GM20431 (cell line): Measurements from ENCODE around the gene LYRM9.

Source experiments
- in situ Hi-C: fragments of 300-500 bp; cut with MseI, MboI; formaldehyde crosslinking; loops from one replicate; pipeline ENCODE4 v1.15.0; 2020; ENCODE audit warnings: low sequenced_read_pairs; ENCODE audit not compliant: unreplicated experiment

LYRM9 gene

GRCh38 chr17:27882162-27882840 is 10.9 kb downstream of the LYRM9 start:
- in situ Hi-C loops, result loop anchor here (5.0 to 10.0 kb wide), 2 partner anchors 80 to 118 kb away; partner anchors contain the start of gene NOS2

GRCh38 chr17:27879987-27880608 is 13.1 kb downstream of the LYRM9 start:
- in situ Hi-C loops, result loop anchor here (5.0 to 10.0 kb wide), 2 partner anchors 78 to 115 kb away; partner anchors contain the start of gene NOS2

- in situ Hi-C loops, result no loop called here
Observed at GRCh38 chr17:27878776-27879562, 14.2 kb downstream of the LYRM9 start.

GRCh38 chr17:27873746-27874145 is 19.4 kb downstream of the LYRM9 start:
- in situ Hi-C loops, result no loop called here

- in situ Hi-C loops, result no loop called here
Observed at GRCh38 chr17:27873211-27873610, 20.0 kb downstream of the LYRM9 start.

GRCh38 chr17:27872776-27873175 is 20.4 kb downstream of the LYRM9 start:
- in situ Hi-C loops, result no loop called here

DNA sequence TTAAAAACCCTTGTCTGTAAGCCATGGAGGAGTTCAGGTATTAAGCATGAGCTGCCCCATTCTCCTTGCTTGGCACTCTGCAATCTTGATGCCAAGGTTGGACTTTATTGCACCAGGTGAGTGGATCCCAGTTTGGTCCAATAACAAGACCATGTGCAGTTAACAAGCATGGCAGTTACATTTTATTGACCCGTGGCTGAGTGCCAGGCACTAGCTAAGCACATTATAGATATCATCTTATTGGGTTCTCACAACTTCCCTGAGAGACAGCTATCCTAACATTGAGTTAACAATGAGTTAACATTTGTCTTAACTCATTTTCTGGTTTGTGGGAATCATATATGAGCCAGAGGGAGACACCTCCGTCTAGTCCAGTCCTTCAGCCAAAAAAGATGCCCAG is 21.8 kb downstream of the LYRM9 start:
- in situ Hi-C loops, result no loop called here

GRCh38 chr17:27870345-27870744 is 22.8 kb downstream of the LYRM9 start:
- in situ Hi-C loops, result no loop called here

DNA sequence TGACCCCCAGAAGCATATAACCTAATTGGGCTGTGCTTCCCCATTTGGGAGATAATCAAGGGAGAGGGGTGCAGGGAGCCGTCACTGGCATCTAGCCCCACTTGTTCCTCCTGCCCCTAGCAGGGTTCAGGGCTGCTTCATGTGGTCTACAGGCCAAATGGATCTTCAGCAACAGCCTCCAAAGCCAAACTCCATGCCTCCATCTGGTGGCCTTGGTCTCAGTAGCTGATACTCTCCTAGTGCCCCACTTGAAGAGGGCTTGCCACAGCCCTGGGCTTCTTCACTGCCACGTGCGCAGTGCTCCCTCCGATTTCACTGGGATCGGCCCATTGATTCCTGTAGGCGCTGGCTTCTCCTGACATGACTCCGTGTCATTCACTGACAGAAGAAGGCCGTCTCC is 24.6 kb downstream of the LYRM9 start:
- in situ Hi-C loops, result no loop called here

DNA sequence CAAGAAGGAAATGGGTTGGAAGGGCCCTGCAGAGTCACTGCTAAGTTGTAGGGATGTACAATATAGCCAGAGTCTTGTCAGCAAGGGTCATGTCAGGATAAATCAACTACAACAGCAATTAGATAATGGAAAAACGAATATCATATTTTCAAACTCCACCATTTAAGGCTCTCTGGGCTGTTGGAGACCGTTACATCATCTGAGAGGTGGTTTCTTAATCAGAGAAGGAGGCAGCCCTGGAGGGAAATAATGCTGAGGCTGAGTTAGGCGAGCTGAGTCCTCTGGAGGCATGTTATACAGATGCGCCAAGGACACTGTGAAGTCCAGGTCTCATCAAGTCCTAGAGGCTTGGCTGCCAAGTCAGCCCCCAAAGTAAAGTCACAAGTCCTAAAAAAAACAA is 30.3 kb downstream of the LYRM9 start:
- in situ Hi-C loops, result no loop called here

GRCh38 chr17:27862004-27862403 is 31.2 kb downstream of the LYRM9 start:
- in situ Hi-C loops, result no loop called here

DNA sequence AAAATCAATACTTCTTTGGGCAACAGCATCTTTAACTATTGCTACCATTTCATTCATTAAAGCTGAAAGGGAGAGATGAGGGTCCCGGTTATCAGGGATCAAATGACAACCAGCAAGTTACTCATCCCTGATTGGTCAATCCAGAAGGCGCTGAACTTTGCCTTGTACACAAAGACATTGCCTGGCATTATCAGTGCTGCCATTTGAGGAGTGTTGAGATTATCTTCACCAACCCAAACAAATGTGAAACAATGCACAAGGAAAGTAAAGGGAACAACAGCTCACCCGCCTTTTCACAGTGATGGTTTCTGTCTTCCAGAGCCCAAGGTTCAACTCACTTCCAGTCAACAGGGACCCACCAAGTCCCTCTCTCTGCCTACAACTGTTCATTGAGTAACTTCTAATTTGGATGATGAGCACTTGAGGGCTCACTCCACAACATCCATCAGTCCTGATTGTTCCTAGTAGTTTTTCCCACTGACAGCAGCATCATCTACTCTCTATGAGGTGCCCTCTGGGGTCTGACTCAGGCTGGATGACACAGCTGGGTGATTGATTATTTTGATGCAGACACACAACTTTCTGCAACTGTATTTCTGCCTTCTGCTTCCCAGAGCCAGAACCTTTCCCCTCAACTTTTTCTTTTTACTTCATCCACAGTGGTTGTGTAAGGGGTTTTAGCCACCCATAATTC is 32.0 kb downstream of the LYRM9 start:
- in situ Hi-C loops, result no loop called here

DNA sequence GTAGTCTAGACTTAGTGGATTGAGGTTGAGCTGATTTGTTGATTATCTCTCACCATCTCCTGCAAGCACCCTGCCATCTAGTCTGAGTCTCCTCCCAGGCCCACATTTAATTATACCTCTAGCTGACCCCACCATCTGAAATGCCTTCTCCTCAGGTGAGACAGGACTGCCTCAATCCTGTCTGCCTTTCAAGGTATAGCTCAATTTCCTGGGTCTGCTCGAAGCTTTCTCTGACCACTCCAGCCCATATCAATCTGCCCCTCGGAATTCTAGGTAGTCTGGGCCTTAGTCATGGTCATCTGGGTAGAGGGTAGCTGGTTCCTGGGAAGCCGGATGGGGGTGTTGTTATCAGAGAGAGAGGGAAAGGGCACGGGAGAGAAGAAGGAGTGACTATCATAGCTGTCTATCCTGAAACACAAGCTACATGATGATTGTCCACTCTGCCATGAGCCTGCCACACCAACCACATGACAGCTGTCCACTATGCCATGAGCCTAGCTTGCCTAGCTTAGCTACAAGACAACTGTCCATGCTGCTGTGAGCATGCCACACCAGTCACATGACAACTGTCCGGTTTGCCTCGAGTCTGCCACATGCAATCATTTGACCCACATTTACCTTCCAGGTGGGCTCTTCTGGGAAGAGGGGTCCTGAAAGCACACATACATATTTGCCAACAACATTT is 34.4 kb downstream of the LYRM9 start:
- in situ Hi-C loops, result no loop called here

DNA sequence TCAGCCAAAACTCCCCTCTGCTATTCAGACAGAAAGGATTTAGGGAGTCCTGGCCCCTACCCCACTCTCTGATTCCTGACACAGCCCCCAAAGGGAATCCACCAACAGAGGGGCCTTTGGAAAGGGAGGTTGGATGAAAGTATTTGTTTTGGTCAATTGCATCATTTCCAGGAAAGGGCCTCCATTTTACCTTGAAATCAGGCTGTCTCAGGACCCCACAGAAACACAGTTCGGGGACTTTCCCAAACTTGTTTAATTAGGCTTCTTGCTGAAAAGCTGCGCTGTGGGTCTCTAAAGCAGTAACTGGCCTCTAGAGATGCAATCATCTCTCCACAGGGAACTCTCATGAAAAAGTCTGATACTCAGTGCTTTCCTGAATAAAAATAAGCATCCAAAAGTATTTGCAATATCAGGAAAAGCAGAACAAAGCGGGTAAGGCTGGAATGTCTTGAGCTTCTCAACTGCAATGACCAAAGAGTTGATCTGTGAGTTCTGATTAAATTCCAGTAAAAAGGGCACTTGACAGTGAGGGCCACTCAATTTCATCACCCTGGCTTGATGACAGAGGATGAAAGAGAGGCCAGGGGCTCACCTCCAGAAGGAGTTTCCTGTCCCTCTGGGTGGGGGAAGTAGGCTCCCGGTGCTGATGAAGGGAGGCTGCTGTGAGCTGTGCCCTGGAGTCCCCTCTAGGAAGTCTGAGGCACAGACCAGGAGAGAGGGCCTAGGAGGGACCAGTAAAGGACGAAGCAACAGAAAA is 36.3 kb downstream of the LYRM9 start:
- in situ Hi-C loops, result no loop called here

GRCh38 chr17:27855454-27855853 is 37.7 kb downstream of the LYRM9 start:
- in situ Hi-C loops, result no loop called here

DNA sequence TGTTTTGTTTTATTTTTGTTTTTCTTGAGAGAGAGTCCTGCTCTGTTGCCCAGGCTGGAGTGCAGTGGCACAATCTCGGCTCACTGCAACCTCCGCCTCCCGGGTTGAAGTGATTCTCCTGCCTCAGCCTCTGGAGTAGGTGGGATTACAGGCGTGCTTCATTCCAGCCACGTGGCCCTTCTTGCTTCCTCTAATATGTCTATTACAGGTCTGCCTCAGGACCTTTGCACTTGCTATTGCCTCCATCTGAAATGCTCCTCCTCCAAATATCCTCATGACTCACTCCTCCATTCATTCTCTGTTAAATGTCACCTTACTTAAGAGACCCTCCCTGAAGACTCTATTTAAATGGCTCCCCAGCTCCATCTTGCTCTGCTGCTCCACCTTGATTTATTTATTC is 39.0 kb downstream of the LYRM9 start:
- in situ Hi-C loops, result no loop called here

DNA sequence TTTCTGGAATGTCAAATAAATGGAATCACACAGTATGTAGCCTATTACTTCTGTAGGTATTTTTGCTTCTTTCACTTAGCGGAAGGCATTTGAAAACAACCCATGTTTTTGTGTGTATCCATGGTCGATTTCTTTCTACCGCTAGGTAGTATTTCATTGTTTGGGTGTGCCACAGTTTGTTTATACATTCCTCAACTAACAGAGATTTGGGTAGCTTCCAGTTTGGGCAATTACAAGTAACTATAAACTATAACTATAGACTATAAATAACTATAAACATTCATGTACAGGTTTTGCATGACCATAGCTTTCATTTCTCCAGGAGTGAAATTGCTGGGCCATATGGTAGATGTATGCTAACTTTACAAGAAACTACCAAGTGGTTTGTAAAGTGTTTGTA is 40.1 kb downstream of the LYRM9 start:
- in situ Hi-C loops, result no loop called here

DNA sequence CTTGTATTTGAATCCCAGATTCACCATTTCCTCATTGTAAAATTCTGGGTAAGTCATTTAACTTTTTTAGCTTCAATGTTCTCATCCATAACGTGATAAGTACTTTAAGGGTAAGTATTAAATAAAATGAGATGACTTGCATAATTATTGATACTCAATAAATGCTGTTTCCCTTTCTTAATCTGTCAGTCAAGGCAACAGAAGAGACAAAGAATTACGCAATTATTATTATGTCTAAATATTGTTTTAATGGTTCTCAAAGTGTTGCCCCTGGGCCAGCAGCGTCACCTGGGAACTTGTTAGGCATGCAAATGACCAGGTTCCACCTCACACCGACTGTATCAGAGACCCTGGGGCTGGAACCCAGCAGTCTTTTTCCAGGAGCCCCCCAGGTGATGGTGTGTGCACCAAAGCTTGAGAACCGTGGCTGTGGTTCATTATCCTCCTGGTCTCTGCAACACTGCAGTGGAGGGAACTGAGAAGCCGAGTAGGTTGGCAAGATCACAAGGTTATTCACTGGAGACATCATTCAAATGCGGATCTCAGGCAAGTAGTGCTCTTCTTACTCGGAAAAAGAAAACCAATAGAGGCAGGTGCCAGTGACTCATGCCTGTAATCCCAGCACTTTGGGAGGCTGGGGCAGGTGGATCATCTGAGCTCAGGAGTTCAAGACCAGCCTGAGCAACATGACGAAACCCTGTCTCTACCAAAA is 43.5 kb downstream of the LYRM9 start:
- in situ Hi-C loops, result no loop called here

DNA sequence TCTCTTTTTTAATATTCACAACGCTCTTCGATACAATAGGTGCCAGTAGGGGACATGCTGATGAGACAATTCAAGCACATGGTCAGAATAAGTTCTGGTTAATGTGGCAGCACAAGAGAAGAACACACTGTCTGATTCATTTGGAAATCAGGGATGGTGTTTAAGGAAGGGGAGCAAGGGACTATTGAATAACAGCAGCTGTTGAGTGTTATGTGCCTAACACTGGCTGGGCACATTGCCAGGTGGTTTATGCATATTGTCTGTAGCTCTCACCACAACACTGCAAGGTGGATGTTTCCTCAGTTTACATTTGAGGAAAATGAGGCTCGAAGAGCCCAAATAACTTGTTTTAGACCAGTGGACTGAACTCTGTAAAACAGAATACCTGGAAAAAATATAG is 44.2 kb downstream of the LYRM9 start:
- in situ Hi-C loops, result no loop called here
